ENCODE measurements around the gene NT5DC1.

DNA sequence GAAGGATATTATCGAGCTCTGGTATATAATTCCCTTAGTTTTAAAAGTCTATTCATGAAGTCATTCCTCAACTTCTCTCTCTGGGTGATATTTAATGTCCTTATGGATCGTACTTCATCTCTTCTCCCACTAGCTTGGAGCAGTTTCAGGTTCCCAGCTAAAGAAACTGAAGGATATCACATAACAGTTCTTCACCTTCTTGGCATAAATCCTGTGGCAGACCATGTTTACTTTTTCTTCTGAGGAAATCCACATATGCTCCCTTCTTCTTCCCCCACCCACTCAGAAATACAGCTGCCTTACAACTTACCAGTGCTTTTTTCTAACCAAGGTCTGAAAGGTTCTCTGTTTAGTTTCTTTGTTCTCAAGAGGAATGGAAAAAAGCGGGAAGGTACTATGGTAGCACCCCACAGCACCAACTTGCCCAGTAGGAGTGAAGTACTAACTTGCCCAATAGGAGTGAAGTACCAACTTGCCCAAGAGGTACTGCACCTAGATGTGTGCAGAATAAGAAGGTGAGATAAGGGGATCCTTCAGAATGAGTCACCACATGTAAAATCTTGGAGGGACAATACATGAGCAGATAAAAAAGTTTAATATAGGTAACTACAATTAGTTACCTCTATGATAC is 100.1 kb downstream of the NT5DC1 start:
- no peak for TF ChIP-seq POLR2A (IDR thresholded peaks at IDR 0.05)
- no peak for TF ChIP-seq CTCF (IDR thresholded peaks at IDR 0.05)
